HepG2 (cell line): ENCODE data around the gene MUTYH. TPM values are rescaled to one million over a fixed set of nuclear protein-coding genes. Genes with fewer than 3 reads are reported as not detected.

ENCODE experiments used
- HES4 ChIP-seq: sonication (generic); formaldehyde crosslinking; IDR thresholded peaks from 2 replicates; pipeline ENCODE4 v1.9.0; 2021; ENCODE audit warnings: mild to moderate bottlenecking, missing genetic modification reagents, borderline replicate concordance
- KLF15 ChIP-seq: sonication (generic); formaldehyde crosslinking; IDR thresholded peaks from 2 replicates; pipeline ENCODE4 v1.8.1; 2023; ENCODE audit warnings: borderline replicate concordance, mild to moderate bottlenecking, inconsistent platforms, missing genetic modification reagents, mixed read lengths
- PHF21A ChIP-seq: sonication (generic); formaldehyde crosslinking; IDR thresholded peaks from 2 replicates; pipeline ENCODE4 v1.5.0; 2020; ENCODE audit warnings: mild to moderate bottlenecking, missing genetic modification reagents
- PRDM10 ChIP-seq: sonication (generic); formaldehyde crosslinking; IDR thresholded peaks from 2 replicates; pipeline ENCODE4 v1.4.0; 2020; ENCODE audit warnings: low read depth, missing genetic modification reagents
- TOE1 ChIP-seq: sonication (generic); formaldehyde crosslinking; IDR thresholded peaks from 2 replicates; pipeline ENCODE4 v1.4.0; 2020; ENCODE audit warnings: mild to moderate bottlenecking, missing genetic modification reagents
- ZBTB25 ChIP-seq: IDR thresholded peaks from 2 replicates; pipeline ENCODE4 v1.6.1; 2018; ENCODE audit warnings: missing genetic modification reagents
- ZFP37 ChIP-seq: sonication (generic); formaldehyde crosslinking; IDR thresholded peaks from 2 replicates; pipeline ENCODE4 v1.4.0; 2020; ENCODE audit warnings: missing genetic modification reagents, borderline replicate concordance
- ZHX1 ChIP-seq: sonication (generic); formaldehyde crosslinking; IDR thresholded peaks from 2 replicates; pipeline ENCODE4 v1.8.1; 2022; ENCODE audit warnings: low read depth, mild to moderate bottlenecking, missing genetic modification reagents
- ZNF136 ChIP-seq: sonication (generic); formaldehyde crosslinking; IDR thresholded peaks from 2 replicates; pipeline ENCODE4 v1.8.1; 2022; ENCODE audit warnings: low read depth, mild to moderate bottlenecking, moderate library complexity, missing genetic modification reagents
- ZNF17 ChIP-seq: sonication (generic); formaldehyde crosslinking; IDR thresholded peaks from 2 replicates; pipeline ENCODE4 v1.5.0; 2020; ENCODE audit warnings: mild to moderate bottlenecking, missing genetic modification reagents
- ZNF20 ChIP-seq: sonication (generic); formaldehyde crosslinking; IDR thresholded peaks from 2 replicates; pipeline ENCODE4 v1.4.0; 2020; ENCODE audit warnings: mild to moderate bottlenecking, moderate library complexity, missing genetic modification reagents
- ZNF296 ChIP-seq: sonication (generic); formaldehyde crosslinking; conservative IDR thresholded peaks from 2 replicates; pipeline ENCODE4 v1.5.0; 2020; ENCODE audit warnings: mild to moderate bottlenecking, missing genetic modification reagents
- ZNF333 ChIP-seq: sonication (generic); formaldehyde crosslinking; IDR thresholded peaks from 2 replicates; pipeline ENCODE4 v1.4.0; 2020; ENCODE audit warnings: mild to moderate bottlenecking, missing genetic modification reagents, borderline replicate concordance
- ZNF343 ChIP-seq: sonication (generic); formaldehyde crosslinking; IDR thresholded peaks from 2 replicates; pipeline ENCODE4 v1.4.0; 2020; ENCODE audit warnings: mild to moderate bottlenecking, missing genetic modification reagents
- ZNF589 ChIP-seq: sonication (generic); formaldehyde crosslinking; conservative IDR thresholded peaks from 2 replicates; pipeline ENCODE4 v1.8.0; 2022; ENCODE audit warnings: mild to moderate bottlenecking, moderate library complexity, missing genetic modification reagents
- ZNF782 ChIP-seq: sonication (generic); formaldehyde crosslinking; IDR thresholded peaks from 2 replicates; pipeline ENCODE4 v1.4.0; 2020; ENCODE audit warnings: missing genetic modification reagents, mild to moderate bottlenecking, borderline replicate concordance
- polyA plus RNA-seq, 8 experiments: library from polyadenylated mRNA; depleted of rRNA in 3 of 8; stranded (reverse) in 7 of 8; unstranded in 1 of 8; fragments of >200 nt; fragmentation: Illumina TruSeq in 4 of 8; extraction: Trizol in 4 of 8; gene quantifications; 2 replicates each; pipeline versions ENCODE4 v1.2.1 to v1.2.3, GENCODE V29; 2011 to 2016; ENCODE audit warnings: low read depth in 4 of 8, missing spikeins in 1 of 8, mixed read lengths in 1 of 8; ENCODE audit not compliant: insufficient read depth in 1 of 8
- total RNA-seq, 5 experiments: library from RNA; depleted of rRNA; stranded (reverse); fragments of >200 nt; fragmentation: Illumina TruSeq; extraction: Trizol; gene quantifications; 2 replicates each; pipeline ENCODE4 v1.2.3, GENCODE V29; 2016; ENCODE audit warnings: low read depth in 1 of 5

The MUTYH gene
- total and polyA plus RNA-seq, 2 of the 13 experiments (the other 11 are each of a cell fraction or from before 2014, with no cell fraction given) = 16.3 to 17.1 TPM

- TF ChIP-seq ZNF20 (no peak), ZFP37 (no peak), PHF21A (CRISPR knock-in tag) (no peak), ZHX1 (CRISPR knock-in tag) (no peak), ZNF136 (CRISPR knock-in tag) (0 out of 2 replicates have a peak, but pooled peaks have one; percentile 42), ZBTB25 (CRISPR knock-in tag) (no peak), PRDM10 (CRISPR knock-in tag) (no peak), ZNF17 (CRISPR knock-in tag) (no peak), ZNF333 (CRISPR knock-in tag) (no peak), HES4 (CRISPR knock-in tag) (no peak), TOE1 (CRISPR knock-in tag) (no peak), KLF15 (CRISPR knock-in tag) (no peak), ZNF782 (CRISPR knock-in tag) (no peak), ZNF296 (CRISPR knock-in tag) (no peak), ZNF343 (no peak), ZNF589 (CRISPR knock-in tag) (no peak)
These were observed 42.4 kb downstream of the MUTYH start (continued) for GRCh38 chr1:45297666-45298356.
